Loucy (cell line): ENCODE data around the gene RHBG.

Experiments
- EZH2phosphoT487 ChIP-seq: fragments of 200-600 bp; IDR thresholded peaks from 2 replicates; pipeline ENCODE4 v1.6.1; 2018; ENCODE audit warnings: antibody characterized with exemption, mild to moderate bottlenecking, moderate library complexity, borderline replicate concordance
- TF ChIP-seq, protein P1 (sequence below): fragments of 200-600 bp; sonication (generic); conservative IDR thresholded peaks from 2 replicates; pipeline ENCODE4 v1.5.1; 2014; ENCODE audit warnings: mild to moderate bottlenecking, antibody characterized with exemption, low read length

DNA sequence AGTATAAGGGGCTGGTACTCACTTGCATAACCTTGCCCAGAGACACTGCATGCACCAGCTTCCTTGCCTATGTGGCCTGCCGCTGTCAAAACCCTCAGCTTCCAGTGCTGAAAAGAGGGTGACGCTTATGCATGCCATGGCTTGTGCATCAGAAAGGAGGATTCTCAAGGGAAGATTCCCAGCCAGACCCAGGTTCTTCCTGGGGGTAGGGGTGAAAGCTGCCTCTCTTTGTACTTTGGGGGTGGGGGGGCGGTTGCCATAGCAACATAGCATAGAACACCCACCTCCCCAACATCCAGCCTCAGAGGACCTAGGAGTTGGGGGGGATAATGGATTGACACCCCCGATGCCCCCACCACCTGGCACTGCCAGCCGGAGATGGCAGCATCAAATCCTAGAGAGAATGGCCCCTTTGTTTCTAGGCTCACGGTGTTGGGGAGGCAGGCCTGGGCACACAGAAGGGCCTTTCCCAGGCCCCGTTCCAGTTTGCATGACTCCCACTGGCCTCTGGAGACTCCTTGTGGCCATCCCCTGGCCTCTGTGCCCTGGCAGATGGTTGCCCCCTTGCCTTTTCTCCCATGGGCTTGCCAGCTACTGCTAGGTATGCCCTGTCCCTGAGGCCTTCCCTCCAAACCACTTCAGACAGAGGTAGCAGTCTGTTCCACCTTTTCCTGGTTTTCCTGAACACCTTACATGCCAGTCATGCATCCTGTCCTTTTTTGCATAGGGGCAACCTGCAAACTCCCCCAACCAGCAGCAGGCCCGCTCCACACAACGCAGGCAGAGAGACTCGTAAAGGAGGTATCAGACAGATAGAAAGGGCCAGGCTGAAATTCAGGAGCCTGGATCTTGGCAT is 44.6 kb downstream of the RHBG start:
- TF ChIP-seq, protein P1, sequence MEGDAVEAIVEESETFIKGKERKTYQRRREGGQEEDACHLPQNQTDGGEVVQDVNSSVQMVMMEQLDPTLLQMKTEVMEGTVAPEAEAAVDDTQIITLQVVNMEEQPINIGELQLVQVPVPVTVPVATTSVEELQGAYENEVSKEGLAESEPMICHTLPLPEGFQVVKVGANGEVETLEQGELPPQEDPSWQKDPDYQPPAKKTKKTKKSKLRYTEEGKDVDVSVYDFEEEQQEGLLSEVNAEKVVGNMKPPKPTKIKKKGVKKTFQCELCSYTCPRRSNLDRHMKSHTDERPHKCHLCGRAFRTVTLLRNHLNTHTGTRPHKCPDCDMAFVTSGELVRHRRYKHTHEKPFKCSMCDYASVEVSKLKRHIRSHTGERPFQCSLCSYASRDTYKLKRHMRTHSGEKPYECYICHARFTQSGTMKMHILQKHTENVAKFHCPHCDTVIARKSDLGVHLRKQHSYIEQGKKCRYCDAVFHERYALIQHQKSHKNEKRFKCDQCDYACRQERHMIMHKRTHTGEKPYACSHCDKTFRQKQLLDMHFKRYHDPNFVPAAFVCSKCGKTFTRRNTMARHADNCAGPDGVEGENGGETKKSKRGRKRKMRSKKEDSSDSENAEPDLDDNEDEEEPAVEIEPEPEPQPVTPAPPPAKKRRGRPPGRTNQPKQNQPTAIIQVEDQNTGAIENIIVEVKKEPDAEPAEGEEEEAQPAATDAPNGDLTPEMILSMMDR = no peak
- TF ChIP-seq EZH2phosphoT487 = no peak
